Osteoblast (primary cell): Measurements from ENCODE around the gene SIK2. TPM values are rescaled to one million over a fixed set of nuclear protein-coding genes. Genes with fewer than 3 reads are reported as not detected.

ENCODE experiments used
- DNase-seq: peaks from one replicate; pipeline ENCODE4 v3.0.0; 2011; ENCODE audit warnings: low spot score, mixed read lengths; ENCODE audit not compliant: insufficient read length; ENCODE audit errors: missing footprints
- H2AFZ ChIP-seq: 2 replicates; pipeline ENCODE4 v1.6.0; 2011; ENCODE audit warnings: mild to moderate bottlenecking, low read length
- H3K27ac ChIP-seq: 2 replicates; pipeline ENCODE4 v1.5.1; 2011; ENCODE audit warnings: mild to moderate bottlenecking, low read depth, low read length, moderate library complexity
- H3K27me3 ChIP-seq: 2 replicates; pipeline ENCODE4 v1.6.0; 2012; ENCODE audit warnings: mild to moderate bottlenecking, control low read depth, inconsistent platforms, low read length, moderate library complexity; ENCODE audit not compliant: insufficient read depth
- H3K36me3 ChIP-seq: 2 replicates; pipeline ENCODE4 v1.5.1; 2011; ENCODE audit warnings: mild to moderate bottlenecking, low read length, control low read depth, moderate library complexity; ENCODE audit not compliant: insufficient read depth
- H3K4me1 ChIP-seq: 2 replicates; pipeline ENCODE4 v1.5.1; 2011; ENCODE audit warnings: mild to moderate bottlenecking, low read length, control low read depth, moderate library complexity; ENCODE audit not compliant: insufficient read depth
- H3K4me2 ChIP-seq: 2 replicates; pipeline ENCODE4 v1.6.0; 2011; ENCODE audit warnings: mild to moderate bottlenecking, low read length; ENCODE audit not compliant: insufficient read depth
- H3K4me3 ChIP-seq: fragments of 200-600 bp; sonication (generic); 3 replicates; pipeline ENCODE4 v1.5.1; 2012; ENCODE audit warnings: mild to moderate bottlenecking, low read length, inconsistent platforms; ENCODE audit not compliant: insufficient read depth
- H3K79me2 ChIP-seq: 2 replicates; pipeline ENCODE4 v1.6.0; 2012; ENCODE audit warnings: mild to moderate bottlenecking, low read length, control low read depth, inconsistent platforms; ENCODE audit not compliant: insufficient read depth
- H3K9me3 ChIP-seq: 2 replicates; pipeline ENCODE4 v1.5.1; 2011; ENCODE audit warnings: low read depth, low read length, control low read depth
- H4K20me1 ChIP-seq: 2 replicates; pipeline ENCODE4 v1.6.0; 2012; ENCODE audit warnings: mild to moderate bottlenecking, low read length, control low read depth; ENCODE audit not compliant: insufficient read depth
- CTCF ChIP-seq: IDR thresholded peaks from 2 replicates; pipeline ENCODE4 v1.5.1; 2011; ENCODE audit warnings: mild to moderate bottlenecking, low read depth, low read length, moderate library complexity; ENCODE audit errors: extremely low read depth
- total RNA-seq: library from RNA; depleted of rRNA; stranded (reverse); fragments of >200 nt; gene quantifications from 2 replicates; pipeline ENCODE4 v1.2.3, GENCODE V29; 2012

Gene SIK2
- total RNA-seq, 1 donor, result 17.7 TPM

GRCh38 chr11:111582163-111582562, 20.1 kb upstream of the SIK2 start:
- Histone ChIP-seq H3K36me3 (no peaks in the 10 kb centered on the region), H3K79me2 (no peaks in the 10 kb centered on the region), H3K4me1 (peaks cover 4% of the 10 kb centered on the region), H3K4me2 (no peak overlapping the region), H3K27ac (no peak overlapping the region), H3K9me3 (no peaks in the 10 kb centered on the region), H3K4me3 (no peak overlapping the region), H2AFZ (peak overlapping the region; percentile 76), H3K27me3 (no peaks in the 10 kb centered on the region), H4K20me1 (no peaks in the 10 kb centered on the region)
- no peak for TF ChIP-seq CTCF
- DNase-seq, result no peak

DNA sequence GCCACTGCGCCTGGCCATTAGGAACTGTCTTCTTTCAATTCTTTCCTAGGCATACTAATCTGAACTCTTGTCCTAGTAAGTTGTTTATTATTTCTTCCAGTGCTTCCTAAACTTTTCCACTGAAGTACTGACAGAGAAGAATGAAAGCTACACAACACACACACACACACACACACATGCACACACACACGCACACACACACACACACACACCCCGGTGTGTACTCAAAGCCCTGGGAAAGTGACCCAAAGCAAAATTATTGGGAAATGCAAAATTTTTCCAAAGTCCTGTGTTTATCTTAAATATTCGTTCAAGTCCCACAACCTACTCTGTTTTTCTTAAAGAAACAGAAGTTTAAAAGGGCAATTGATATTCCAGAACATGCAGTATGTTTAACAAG, 19.4 kb upstream of the SIK2 start:
- no peak for TF ChIP-seq CTCF
- no peaks in the 10 kb centered on the region for H3K9me3 ChIP-seq
- H3K36me3 ChIP-seq, result no peaks in the 10 kb centered on the region
- H3K27ac ChIP-seq, result no peak overlapping the region
- DNase-seq, result no peak
- H3K4me2 ChIP-seq, result no peak overlapping the region
- H4K20me1 ChIP-seq, result no peaks in the 10 kb centered on the region
- H2AFZ ChIP-seq, result peak overlapping the region; percentile 72
- no peak overlapping the region for H3K4me3 ChIP-seq
- peaks cover 4% of the 10 kb centered on the region for H3K4me1 ChIP-seq
- no peaks in the 10 kb centered on the region for H3K27me3 ChIP-seq
- no peaks in the 10 kb centered on the region for H3K79me2 ChIP-seq

GRCh38 chr11:111585371-111585770, 16.9 kb upstream of the SIK2 start:
- Histone ChIP-seq H3K4me2 (no peak overlapping the region), H3K27me3 (no peaks in the 10 kb centered on the region), H3K36me3 (no peaks in the 10 kb centered on the region), H2AFZ (peak overlapping the region; percentile 58), H3K27ac (peak overlapping the region; percentile 2), H4K20me1 (no peaks in the 10 kb centered on the region), H3K4me3 (no peak overlapping the region), H3K79me2 (no peaks in the 10 kb centered on the region), H3K9me3 (no peaks in the 10 kb centered on the region), H3K4me1 (peaks cover 4% of the 10 kb centered on the region)
- no peak for TF ChIP-seq CTCF
- DNase-seq, result no peak

DNA sequence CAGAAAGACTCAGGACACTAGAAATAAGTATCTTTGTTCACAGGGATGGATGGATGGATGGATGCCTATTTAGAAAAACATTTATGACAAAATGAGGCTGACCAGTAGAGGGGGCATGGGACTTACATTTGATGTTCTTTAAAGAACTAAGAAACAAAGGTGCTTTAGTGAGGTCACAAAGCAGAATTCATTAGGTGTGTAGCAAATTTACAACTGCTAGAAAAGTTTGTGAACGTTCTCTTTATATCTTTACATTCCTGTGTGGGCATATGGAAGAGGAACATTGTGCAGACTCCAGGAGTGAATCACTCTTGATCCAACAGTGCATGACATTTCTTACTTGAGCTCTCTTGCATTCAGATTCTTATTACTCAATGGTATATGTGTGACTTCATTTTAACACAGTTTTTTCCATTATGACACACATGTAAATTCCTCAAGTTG, 15.8 kb upstream of the SIK2 start:
- no peak for DNase-seq

More for the DNA sequence above, 15.8 kb upstream of the SIK2 start:
- no peaks in the 10 kb centered on the region for H3K79me2 ChIP-seq
- H3K27ac ChIP-seq, result peak overlapping the region; percentile 37
- no peaks in the 10 kb centered on the region for H4K20me1 ChIP-seq
- peak; percentile 68 for TF ChIP-seq CTCF
- no peak overlapping the region for H2AFZ ChIP-seq
- H3K9me3 ChIP-seq, result no peaks in the 10 kb centered on the region
- no peak overlapping the region for H3K4me2 ChIP-seq
- H3K4me1 ChIP-seq, result peaks cover 4% of the 10 kb centered on the region
- no peaks in the 10 kb centered on the region for H3K36me3 ChIP-seq
- no peaks in the 10 kb centered on the region for H3K27me3 ChIP-seq
- no peak overlapping the region for H3K4me3 ChIP-seq
